HPDE6-E6E7 (cell line): ENCODE data around the gene KIR2DL3.

ENCODE experiments used
- DNase-seq: peaks from one replicate; pipeline ENCODE4 v3.0.0; 2011; ENCODE audit warnings: missing footprints; ENCODE audit errors: extremely low spot score

KIR2DL3 gene

GRCh38 chr19:54791476-54791875, 53.2 kb downstream of the KIR2DL3 start:
- DNase-seq, result no peak

DNA sequence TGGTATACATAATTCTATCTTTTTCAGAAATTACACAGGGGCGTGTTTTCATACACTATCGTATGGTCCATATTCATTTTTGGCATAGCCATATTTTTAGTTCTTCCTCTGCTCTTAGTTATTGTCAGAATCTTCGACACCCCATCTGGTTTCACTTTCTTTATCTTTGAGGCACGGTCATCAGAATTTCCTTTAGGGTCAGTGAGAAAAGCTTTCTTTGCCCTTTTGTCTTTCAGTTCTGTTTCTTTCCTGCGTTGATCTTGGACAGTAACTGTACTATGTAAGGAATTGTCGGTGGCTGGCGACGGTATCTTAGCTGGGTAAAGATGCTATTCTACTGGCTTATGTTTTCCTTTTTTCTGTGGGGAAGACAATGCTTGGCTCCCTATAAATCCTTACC, 54.5 kb downstream of the KIR2DL3 start:
- no peak for DNase-seq

- no peak for DNase-seq
Observed at GRCh38 chr19:54795758-54796157, 57.4 kb downstream of the KIR2DL3 start.
